ENCODE measurements around the gene TRUB1.

GRCh38 chr10:114974625-114975024 is 36.6 kb downstream of the TRUB1 start:
- TF ChIP-seq GATA3 (IDR thresholded peaks at IDR 0.05; ENCODE audit: low read depth, low read length) (no peak), GATA2 (IDR thresholded peaks at IDR 0.05; ENCODE audit: low read depth, low read length) (no peak)

Data from SH-SY5Y (cell line).